Measurements from ENCODE around the gene ZFPL1. TPM values are rescaled to one million over a fixed set of nuclear protein-coding genes. Genes with fewer than 3 reads are reported as not detected.

Gene ZFPL1
- total and polyA plus RNA-seq, 8 donors = 15.2 to 52.1 (median 18.3) TPM

GRCh38 chr11:65134240-65134951 lies 50.4 kb downstream of the ZFPL1 start, which contains the start of gene SYVN1:
Gene SYVN1 (minus strand): TSS chr11:65134519. CDS start chr11:65133601, 918 bp downstream.
- FAIRE-seq = no peak
- WGBS, 2 donors = 0% methylated on average over 55 to 60 of the region's 60 CpGs
- H3K27ac ChIP-seq = peak within 1 kb of the TSS; percentile 99 to 100 (median 99)
- peak; percentile 90 to 97 (median 94) for DNase-seq
- H3K4me3 ChIP-seq = peak within 1 kb of the TSS; percentile 70 to 93 (median 82)
- H3K36me3 ChIP-seq = peaks cover 2 to 38% (median 25%) of the 10 kb centered on the region in 3 donors
- no peaks in the 10 kb centered on the region for H3K27me3 ChIP-seq
- ATAC-seq = peak; percentile 82 to 92 (median 84)
- no peak for TF ChIP-seq CTCF (IDR thresholded peaks at IDR 0.05)
- peaks cover 14 to 32% (median 26%) of the 10 kb centered on the region in 3 donors for H3K4me1 ChIP-seq
- no peaks in the 10 kb centered on the region for H3K9me3 ChIP-seq
- intact Hi-C loops (cut with DNase I) = loop anchor here in 2 of 3 donors (5.0 kb wide), 1 partner anchor 48 kb away; the partner anchor contains the start of gene CAPN1 (in 2 of the 2)

GRCh38 chr11:65134952-65135632 lies 51.1 kb downstream of the ZFPL1 start:
- peak; percentile 90 to 99 (median 99) for DNase-seq
- WGBS, 2 donors = 1% methylated on average over 24 of the region's 24 CpGs
- Histone ChIP-seq H3K4me3 (peak overlapping the region; percentile 70 to 93 (median 82)), H3K4me1 (peaks cover 14 to 32% (median 26%) of the 10 kb centered on the region in 3 donors), H3K27ac (peak overlapping the region; percentile 99 to 100 (median 99)), H3K36me3 (peaks cover 0 to 31% (median 18%) of the 10 kb centered on the region in 3 donors), H3K9me3 (no peaks in the 10 kb centered on the region), H3K27me3 (no peaks in the 10 kb centered on the region)
- ATAC-seq = peak; percentile 75 to 90 (median 84)
- FAIRE-seq = peak; percentile 90
- no peak for TF ChIP-seq CTCF (IDR thresholded peaks at IDR 0.05)
- intact Hi-C loops (cut with DNase I) = loop anchor here in 2 of 3 donors (5.0 kb wide), 1 partner anchor 47 kb away; the partner anchor contains the start of gene CAPN1 (in 2 of the 2)

GRCh38 chr11:65135633-65136145 lies 51.7 kb downstream of the ZFPL1 start:
- FAIRE-seq = no peak
- Histone ChIP-seq H3K4me3 (peak overlapping the region in 2 of 4 donors; percentile 70 to 78), H3K36me3 (peaks cover 0 to 25% (median 12%) of the 10 kb centered on the region in 3 donors), H3K27me3 (no peaks in the 10 kb centered on the region), H3K9me3 (no peaks in the 10 kb centered on the region), H3K27ac (peak overlapping the region; percentile 99 to 100 (median 99)), H3K4me1 (peaks cover 14 to 32% (median 26%) of the 10 kb centered on the region in 3 donors)
- DNase-seq = no peak
- intact Hi-C loops (cut with DNase I) = no loop called here
- TF ChIP-seq CTCF (IDR thresholded peaks at IDR 0.05) = no peak
- 36 to 40% methylated on average over 11 of the region's 11 CpGs for WGBS, 2 donors
- ATAC-seq = no peak

GRCh38 chr11:65136515-65137096 lies 52.6 kb downstream of the ZFPL1 start:
- H3K4me3 ChIP-seq = no peak overlapping the region
- intact Hi-C loops (cut with DNase I) = no loop called here
- no peak for ATAC-seq
- no peak for FAIRE-seq
- H3K36me3 ChIP-seq = peaks cover 0 to 16% (median 3%) of the 10 kb centered on the region in 3 donors
- peaks cover 14 to 30% (median 26%) of the 10 kb centered on the region in 3 donors for H3K4me1 ChIP-seq
- no peak for DNase-seq
- H3K9me3 ChIP-seq = no peaks in the 10 kb centered on the region
- no peak for TF ChIP-seq CTCF (IDR thresholded peaks at IDR 0.05)
- peak overlapping the region in 3 of 4 donors; percentile 99 to 100 (median 99) for H3K27ac ChIP-seq
- 88 to 92% methylated on average over 15 of the region's 15 CpGs for WGBS, 2 donors
- no peaks in the 10 kb centered on the region for H3K27me3 ChIP-seq

Small RNA genes within 50 kb of the gene (microRNA-seq; reads per million reads assigned to microRNA genes)
- gene MIR6751 = 0 to 0.29 reads per million in 2 donors

Other genes with a start within 250 kb of the ZFPL1 start
- 10 to 100 TPM in 5 of 6 donors, 1 to 10 TPM in 1; 9.7 to 16.8 (median 12.7) TPM for gene CDC42BPG, start 239.6 kb upstream of the ZFPL1 start, total RNA-seq
- gene CDC42BPG, start 239.6 kb upstream of the ZFPL1 start, polyA plus RNA-seq = 10 to 100 TPM; 11.6 to 23.8 TPM
- gene EHD1, start 205.6 kb upstream of the ZFPL1 start, total RNA-seq = 10 to 100 TPM; 13.8 to 22.1 (median 17.9) TPM
- gene EHD1, start 205.6 kb upstream of the ZFPL1 start, polyA plus RNA-seq = 10 to 100 TPM; 10.1 to 10.6 TPM
- gene ATG2A, start 167.0 kb upstream of the ZFPL1 start, total RNA-seq = 10 to 100 TPM; 13.3 to 18.4 (median 15.5) TPM
- 10 to 100 TPM; 33.1 to 34.1 TPM for gene ATG2A, start 167.0 kb upstream of the ZFPL1 start, polyA plus RNA-seq
- gene PPP2R5B, start 159.5 kb upstream of the ZFPL1 start, total RNA-seq = 10 to 100 TPM in 4 of 6 donors, 1 to 10 TPM in 2; 6.3 to 14.1 (median 10.7) TPM
- 10 to 100 TPM; 21.8 to 24.2 TPM for gene PPP2R5B, start 159.5 kb upstream of the ZFPL1 start, polyA plus RNA-seq
- gene GPHA2, start 148.3 kb upstream of the ZFPL1 start, total RNA-seq = 10 to 100 TPM in 5 of 6 donors, 1 to 10 TPM in 1; 9.5 to 16.3 (median 14.2) TPM
- gene GPHA2, start 148.3 kb upstream of the ZFPL1 start, polyA plus RNA-seq = 1 to 10 TPM; 4.2 to 5.1 TPM
- gene MAJIN, start 112.1 kb upstream of the ZFPL1 start, total RNA-seq = under 1 TPM in 3 of 6 donors, not detected in 3; 0.14 to 0.47 (median 0.26) TPM
- gene MAJIN, start 112.1 kb upstream of the ZFPL1 start, polyA plus RNA-seq = under 1 TPM; 0.19 to 0.27 TPM
- 1 to 10 TPM; 5.3 to 6.5 (median 5.7) TPM for gene BATF2, start 87.3 kb upstream of the ZFPL1 start, total RNA-seq
- gene BATF2, start 87.3 kb upstream of the ZFPL1 start, polyA plus RNA-seq = 1 to 10 TPM; 4.0 to 4.8 TPM
- 10 to 100 TPM; 27.8 to 47.0 (median 31.7) TPM for gene ARL2, start 70.1 kb upstream of the ZFPL1 start, total RNA-seq
- 10 to 100 TPM; 60.0 to 79.1 TPM for gene ARL2, start 70.1 kb upstream of the ZFPL1 start, polyA plus RNA-seq
- 10 to 100 TPM in 3 of 6 donors, 1 to 10 TPM in 3; 8.7 to 18.3 (median 9.9) TPM for gene SNX15, start 56.8 kb upstream of the ZFPL1 start, total RNA-seq
- gene SNX15, start 56.8 kb upstream of the ZFPL1 start, polyA plus RNA-seq = 10 to 100 TPM; 10.5 to 13.8 TPM
- gene SAC3D1, start 43.0 kb upstream of the ZFPL1 start, total RNA-seq = 1 to 10 TPM; 3.5 to 5.5 (median 4.4) TPM
- 1 to 10 TPM; 4.9 to 7.3 TPM for gene SAC3D1, start 43.0 kb upstream of the ZFPL1 start, polyA plus RNA-seq
- gene NAALADL1, start 25.7 kb upstream of the ZFPL1 start, total RNA-seq = 1 to 10 TPM in 4 of 6 donors, under 1 TPM in 2; 0.51 to 2.7 (median 1.0) TPM
- gene NAALADL1, start 25.7 kb upstream of the ZFPL1 start, polyA plus RNA-seq = 1 to 10 TPM; 4.7 to 7.6 TPM
- gene CDCA5, start 182 bp upstream of the ZFPL1 start, total RNA-seq = 1 to 10 TPM in 1 of 6 donors, under 1 TPM in 5; 0.08 to 1.2 (median 0.50) TPM
- gene CDCA5, start 182 bp upstream of the ZFPL1 start, polyA plus RNA-seq = under 1 TPM; 0.27 to 0.38 TPM
- gene VPS51, start 12.0 kb downstream of the ZFPL1 start, total RNA-seq = 100 to 1,000 TPM in 5 of 6 donors, 10 to 100 TPM in 1; 85.4 to 150 (median 130) TPM
- 100 to 1,000 TPM; 119 to 179 TPM for gene VPS51, start 12.0 kb downstream of the ZFPL1 start, polyA plus RNA-seq
- gene TM7SF2, start 27.6 kb downstream of the ZFPL1 start, total RNA-seq = 100 to 1,000 TPM in 1 of 6 donors, 10 to 100 TPM in 5; 12.8 to 176 (median 43.4) TPM
- 100 to 1,000 TPM in 1 of 2 donors, 10 to 100 TPM in 1; 76.8 to 203 TPM for gene TM7SF2, start 27.6 kb downstream of the ZFPL1 start, polyA plus RNA-seq
- 10 to 100 TPM in 1 of 6 donors, 1 to 10 TPM in 5; 4.3 to 11.7 (median 7.1) TPM for gene ZNHIT2, start 33.5 kb downstream of the ZFPL1 start, total RNA-seq
- gene ZNHIT2, start 33.5 kb downstream of the ZFPL1 start, polyA plus RNA-seq = 10 to 100 TPM; 14.0 to 17.8 TPM
- 100 to 1,000 TPM; 493 to 810 (median 529) TPM for gene FAU, start 37.9 kb downstream of the ZFPL1 start, total RNA-seq
- gene FAU, start 37.9 kb downstream of the ZFPL1 start, polyA plus RNA-seq = 100 to 1,000 TPM; 530 to 652 TPM
- gene MRPL49, start 38.1 kb downstream of the ZFPL1 start, total RNA-seq = 10 to 100 TPM; 13.9 to 31.2 (median 21.4) TPM
- 10 to 100 TPM; 10.3 to 30.3 TPM for gene MRPL49, start 38.1 kb downstream of the ZFPL1 start, polyA plus RNA-seq
- gene SYVN1, start 50.3 kb downstream of the ZFPL1 start, total RNA-seq = 10 to 100 TPM; 47.5 to 98.2 (median 66.3) TPM
- 10 to 100 TPM; 63.4 to 64.8 TPM for gene SYVN1, start 50.3 kb downstream of the ZFPL1 start, polyA plus RNA-seq
- not detected for gene SPDYC, start 86.0 kb downstream of the ZFPL1 start, total RNA-seq
- gene SPDYC, start 86.0 kb downstream of the ZFPL1 start, polyA plus RNA-seq = under 1 TPM in 1 of 2 donors, not detected in 1; 0.14 TPM
- gene CAPN1, start 97.7 kb downstream of the ZFPL1 start, total RNA-seq = 100 to 1,000 TPM; 103 to 139 (median 107) TPM
- gene CAPN1, start 97.7 kb downstream of the ZFPL1 start, polyA plus RNA-seq = 100 to 1,000 TPM; 111 to 144 TPM
- 1 to 10 TPM; 3.1 to 6.4 (median 4.6) TPM for gene POLA2, start 177.7 kb downstream of the ZFPL1 start, total RNA-seq
- gene POLA2, start 177.7 kb downstream of the ZFPL1 start, polyA plus RNA-seq = 1 to 10 TPM; 6.8 to 7.5 TPM
- gene CDC42EP2, start 230.6 kb downstream of the ZFPL1 start, total RNA-seq = 1 to 10 TPM; 2.4 to 7.9 (median 2.7) TPM
- gene CDC42EP2, start 230.6 kb downstream of the ZFPL1 start, polyA plus RNA-seq = 1 to 10 TPM; 4.8 to 6.8 TPM
- gene DPF2, start 249.6 kb downstream of the ZFPL1 start, total RNA-seq = 10 to 100 TPM; 16.6 to 28.0 (median 21.5) TPM
- gene DPF2, start 249.6 kb downstream of the ZFPL1 start, polyA plus RNA-seq = 10 to 100 TPM; 11.7 to 19.6 TPM

Measured in pancreas (tissue), 10 donors.